ENCODE measurements around the gene PPP4R1.

- TF ChIP-seq TAF1 (IDR thresholded peaks at IDR 0.05; ENCODE audit: borderline replicate concordance, low read depth, low read length) (no peak), POLR2A (IDR thresholded peaks at IDR 0.05; ENCODE audit: low read depth, low read length) (no peak)
Measured at GRCh38 chr18:9631814-9632496, 17.6 kb upstream of the PPP4R1 start.
